ENCODE measurements around the gene MAN1C1.

The MAN1C1 gene

DNA sequence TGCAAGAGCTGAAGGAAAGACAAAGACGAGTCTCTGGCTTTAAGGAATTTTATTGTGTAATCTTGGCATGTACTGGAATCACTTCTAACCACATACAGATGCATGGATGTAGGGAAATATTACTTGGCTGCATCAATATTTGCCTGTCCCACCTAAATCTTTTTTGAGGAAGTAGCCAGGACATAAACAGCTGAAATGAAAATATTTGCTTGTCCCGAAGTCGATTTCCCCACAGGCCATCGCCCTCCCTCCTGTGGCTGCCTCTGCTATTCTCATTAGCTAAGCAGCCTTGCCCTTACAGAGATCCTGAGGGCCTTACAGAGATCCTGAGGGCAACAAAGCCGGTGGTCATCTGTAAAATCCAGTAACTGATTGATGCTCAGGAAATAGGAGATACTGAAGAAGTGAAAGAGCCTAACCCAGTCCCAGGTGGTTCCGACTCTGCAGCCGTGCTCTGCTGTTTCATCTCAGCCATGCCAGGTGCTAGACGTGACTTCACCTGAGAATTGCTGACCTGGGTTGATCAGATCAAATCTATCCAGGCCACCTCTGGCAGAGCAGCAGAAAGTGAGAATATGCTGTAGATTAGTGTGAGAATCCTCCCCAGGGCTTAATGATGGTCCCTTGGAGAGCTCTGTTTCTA is 25.5 kb downstream of the MAN1C1 start:
- TF ChIP-seq PAX5 (IDR thresholded peaks at IDR 0.05; ENCODE audit: insufficient read depth, low read length, severe bottlenecking), result no peak
- no peak for DNase-seq (ENCODE audit: insufficient read length, low spot score)
- FAIRE-seq, result no peak

GRCh38 chr1:25642574-25643108 is 26.1 kb downstream of the MAN1C1 start:
- peak; percentile 92 for FAIRE-seq
- TF ChIP-seq POU2F2 (IDR thresholded peaks at IDR 0.05; ENCODE audit: low read depth, low read length) (no peak; the same call in 1 of the 2 replicates), TAF1 (IDR thresholded peaks at IDR 0.05; ENCODE audit: low read depth, low read length) (no peak), POLR2AphosphoS5 (IDR thresholded peaks at IDR 0.05; ENCODE audit: low read depth, low read length) (no peak), PAX5 (IDR thresholded peaks at IDR 0.05; ENCODE audit: insufficient read depth, low read length, severe bottlenecking) (no peak), SPI1 (IDR thresholded peaks at IDR 0.05; ENCODE audit: low read depth, low read length) (no peak), POLR2A (IDR thresholded peaks at IDR 0.05; ENCODE audit: low read depth, low read length) (no peak)
- DNase-seq (ENCODE audit: insufficient read length, low spot score), result peak; percentile 42

DNA sequence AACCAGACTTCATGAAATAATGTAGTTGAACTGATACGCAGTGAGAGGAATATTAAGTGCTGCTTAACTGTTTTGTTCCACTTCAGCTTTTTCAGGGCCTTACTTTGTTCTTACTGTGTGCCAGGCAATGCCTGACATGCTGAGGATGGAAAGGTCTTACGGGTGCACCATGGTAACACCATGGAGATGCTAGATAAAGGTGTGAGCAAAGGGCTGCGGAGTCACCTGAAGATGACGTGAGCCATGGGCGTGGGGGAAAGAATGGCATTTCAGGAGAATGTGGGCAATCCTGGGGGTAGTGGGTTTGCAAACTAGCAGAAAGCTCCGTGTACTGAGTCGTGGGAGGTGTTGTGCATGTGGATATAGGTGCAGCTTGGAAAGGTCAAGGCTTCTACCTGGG is 27.3 kb downstream of the MAN1C1 start:
- DNase-seq (ENCODE audit: insufficient read length, low spot score) (no peak), FAIRE-seq (no peak)
- no peak for TF ChIP-seq POLR2AphosphoS5 (IDR thresholded peaks at IDR 0.05; ENCODE audit: low read depth, low read length)
- TF ChIP-seq PAX5 (IDR thresholded peaks at IDR 0.05; ENCODE audit: insufficient read depth, low read length, severe bottlenecking), result no peak
- TF ChIP-seq TAF1 (IDR thresholded peaks at IDR 0.05; ENCODE audit: low read depth, low read length), result no peak
- TF ChIP-seq SPI1 (IDR thresholded peaks at IDR 0.05; ENCODE audit: low read depth, low read length), result no peak
- no peak for TF ChIP-seq POU2F2 (IDR thresholded peaks at IDR 0.05; ENCODE audit: low read depth, low read length)
- TF ChIP-seq POLR2A (IDR thresholded peaks at IDR 0.05; ENCODE audit: low read depth, low read length), result no peak

- TF ChIP-seq POLR2AphosphoS5 (IDR thresholded peaks at IDR 0.05; ENCODE audit: low read depth, low read length) (no peak), POLR2A (IDR thresholded peaks at IDR 0.05; ENCODE audit: low read depth, low read length) (no peak), PAX5 (IDR thresholded peaks at IDR 0.05; ENCODE audit: insufficient read depth, low read length, severe bottlenecking) (no peak), POU2F2 (IDR thresholded peaks at IDR 0.05; ENCODE audit: low read depth, low read length) (no peak), SPI1 (IDR thresholded peaks at IDR 0.05; ENCODE audit: low read depth, low read length) (no peak), TAF1 (IDR thresholded peaks at IDR 0.05; ENCODE audit: low read depth, low read length) (no peak)
- FAIRE-seq, result no peak
These were observed 28.4 kb downstream of the MAN1C1 start for GRCh38 chr1:25644962-25645361.

DNA sequence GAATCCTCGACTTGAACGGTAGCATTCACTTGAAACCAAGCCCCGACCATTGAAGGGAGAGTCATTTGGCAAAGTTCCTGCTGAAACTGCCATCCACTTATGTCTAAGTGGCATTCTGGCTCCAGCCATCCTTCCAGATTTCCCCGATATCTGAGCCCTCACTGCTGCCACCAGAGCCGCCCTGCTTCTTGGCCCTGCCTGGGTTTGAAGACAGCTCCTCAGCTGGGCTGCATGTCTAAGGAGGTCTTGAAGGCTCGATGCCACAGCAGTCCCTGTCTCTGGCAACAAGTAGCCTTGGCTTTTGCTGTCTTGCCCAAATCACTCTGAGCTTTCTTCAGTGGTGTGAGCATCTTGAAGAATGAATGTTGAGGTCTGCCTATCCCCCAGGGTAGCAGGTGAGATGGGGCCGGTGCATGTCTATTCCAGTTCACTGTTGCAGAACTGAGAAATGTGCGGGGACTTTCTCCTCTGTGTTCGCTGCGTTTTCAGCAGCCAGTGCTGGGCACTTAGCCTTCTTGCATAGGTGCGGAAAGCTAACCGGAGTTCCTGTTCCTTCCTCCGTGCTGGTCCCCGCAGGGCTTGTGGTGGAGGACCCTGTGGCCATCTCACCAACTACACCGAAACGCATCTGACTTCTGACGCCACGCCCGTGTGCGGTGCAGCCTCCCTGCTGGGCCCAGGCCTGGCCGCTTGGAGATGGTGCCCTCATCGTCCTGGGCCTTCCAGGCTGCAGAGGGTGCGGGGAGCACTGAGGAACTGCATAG is 29.2 kb downstream of the MAN1C1 start:
- no peak for FAIRE-seq
- no peak for TF ChIP-seq TAF1 (IDR thresholded peaks at IDR 0.05; ENCODE audit: low read depth, low read length)
- TF ChIP-seq POLR2AphosphoS5 (IDR thresholded peaks at IDR 0.05; ENCODE audit: low read depth, low read length), result no peak
- DNase-seq (ENCODE audit: insufficient read length, low spot score), result no peak

More at GRCh38 chr1:25644962-25645361, 28.4 kb downstream of the MAN1C1 start:
- no peak for DNase-seq (ENCODE audit: insufficient read length, low spot score)

DNA sequence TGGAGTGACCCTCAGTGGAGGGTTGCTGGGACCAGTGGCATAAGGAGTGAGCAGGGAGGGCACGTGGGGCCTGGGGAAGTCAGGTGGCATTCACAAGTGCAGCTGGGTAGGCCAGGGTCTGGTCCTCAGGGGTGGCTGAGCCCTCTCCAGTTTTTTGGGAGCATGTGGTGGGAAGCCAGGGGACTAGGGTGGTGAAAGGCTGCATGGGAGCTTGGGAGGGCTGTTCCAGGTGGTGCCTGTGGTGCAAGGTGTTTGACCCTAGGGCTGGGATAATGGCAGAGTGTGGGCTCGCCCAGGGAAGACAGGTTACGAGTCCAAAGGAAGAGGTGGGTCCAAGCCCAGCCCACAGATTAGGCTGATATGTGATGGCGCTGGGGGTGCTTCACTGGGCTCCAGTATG is 30.5 kb downstream of the MAN1C1 start:
- TF ChIP-seq POLR2A (IDR thresholded peaks at IDR 0.05; ENCODE audit: low read depth, low read length) (no peak), POU2F2 (IDR thresholded peaks at IDR 0.05; ENCODE audit: low read depth, low read length) (no peak), POLR2AphosphoS5 (IDR thresholded peaks at IDR 0.05; ENCODE audit: low read depth, low read length) (no peak), SPI1 (IDR thresholded peaks at IDR 0.05; ENCODE audit: low read depth, low read length) (no peak), PAX5 (IDR thresholded peaks at IDR 0.05; ENCODE audit: insufficient read depth, low read length, severe bottlenecking) (no peak), TAF1 (IDR thresholded peaks at IDR 0.05; ENCODE audit: low read depth, low read length) (no peak)
- no peak for FAIRE-seq
- DNase-seq (ENCODE audit: insufficient read length, low spot score), result no peak

- no peak for DNase-seq (ENCODE audit: insufficient read length, low spot score)
- TF ChIP-seq POU2F2 (IDR thresholded peaks at IDR 0.05; ENCODE audit: low read depth, low read length) (no peak), SPI1 (IDR thresholded peaks at IDR 0.05; ENCODE audit: low read depth, low read length) (no peak), PAX5 (IDR thresholded peaks at IDR 0.05; ENCODE audit: insufficient read depth, low read length, severe bottlenecking) (no peak), POLR2AphosphoS5 (IDR thresholded peaks at IDR 0.05; ENCODE audit: low read depth, low read length) (no peak), POLR2A (IDR thresholded peaks at IDR 0.05; ENCODE audit: low read depth, low read length) (no peak), TAF1 (IDR thresholded peaks at IDR 0.05; ENCODE audit: low read depth, low read length) (no peak)
- FAIRE-seq, result no peak
These were observed 31.3 kb downstream of the MAN1C1 start for GRCh38 chr1:25647863-25648262.

- FAIRE-seq, result no peak
- no peak for TF ChIP-seq POU2F2 (IDR thresholded peaks at IDR 0.05; ENCODE audit: low read depth, low read length)
- no peak for TF ChIP-seq POLR2A (IDR thresholded peaks at IDR 0.05; ENCODE audit: low read depth, low read length)
- TF ChIP-seq SPI1 (IDR thresholded peaks at IDR 0.05; ENCODE audit: low read depth, low read length), result no peak
- no peak for DNase-seq (ENCODE audit: insufficient read length, low spot score)
These were observed 32.3 kb downstream of the MAN1C1 start for GRCh38 chr1:25648681-25649440.

DNA sequence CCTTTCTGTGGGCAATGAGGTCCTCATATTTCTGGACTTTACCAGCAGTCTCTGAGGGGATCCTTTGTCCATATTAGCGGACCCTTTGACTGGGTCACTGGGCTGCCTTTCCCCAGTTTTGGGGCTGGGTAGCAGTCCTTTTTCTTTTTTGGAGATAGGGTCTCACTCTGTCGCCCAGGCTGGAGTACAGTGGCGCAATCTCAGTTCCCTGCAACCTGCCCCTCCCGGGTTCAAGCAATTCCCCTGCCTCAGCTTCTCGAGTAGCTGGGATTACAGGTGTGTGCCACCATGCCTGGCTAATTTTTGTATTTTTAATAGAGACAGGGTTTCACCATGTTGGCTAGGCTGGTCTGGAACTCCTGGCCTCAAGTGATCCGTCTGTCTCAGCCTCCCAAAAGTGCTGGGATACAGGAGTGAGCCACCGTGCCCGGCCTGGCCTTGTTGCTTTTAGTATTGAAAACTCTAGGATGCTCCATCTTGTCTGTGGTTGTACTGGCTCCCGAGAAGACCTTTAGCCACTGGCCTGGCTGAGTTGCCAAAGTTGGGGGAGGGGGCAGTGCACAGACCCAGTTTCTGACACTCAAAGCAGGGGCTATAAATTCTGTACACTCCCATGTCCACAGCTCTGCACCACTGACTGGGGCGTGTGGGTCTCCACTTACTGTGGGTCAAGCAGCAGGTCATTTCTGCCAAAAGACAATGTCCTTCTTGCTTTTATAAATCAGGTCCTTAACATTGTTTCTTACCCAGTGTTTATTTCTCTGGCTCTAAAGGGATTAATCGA is 33.1 kb downstream of the MAN1C1 start:
- FAIRE-seq (no peak), DNase-seq (ENCODE audit: insufficient read length, low spot score) (no peak)
- TF ChIP-seq PAX5 (IDR thresholded peaks at IDR 0.05; ENCODE audit: insufficient read depth, low read length, severe bottlenecking) (no peak), POLR2A (IDR thresholded peaks at IDR 0.05; ENCODE audit: low read depth, low read length) (no peak), POLR2AphosphoS5 (IDR thresholded peaks at IDR 0.05; ENCODE audit: low read depth, low read length) (no peak), SPI1 (IDR thresholded peaks at IDR 0.05; ENCODE audit: low read depth, low read length) (no peak), TAF1 (IDR thresholded peaks at IDR 0.05; ENCODE audit: low read depth, low read length) (no peak), POU2F2 (IDR thresholded peaks at IDR 0.05; ENCODE audit: low read depth, low read length) (no peak)

All from GM12891 (cell line).